Stimulated activated CD8-positive, alpha-beta memory T cell treated with anti-CD3 and anti-CD28 coated beads, Interleukin-7, amount 100 ng/mL, for 24 hours (primary cell): Measurements from ENCODE around the gene FAM3B.

ENCODE experiments used
- DNase-seq: peaks from one replicate; pipeline ENCODE4 v3.0.0-alpha.2; 2020; ENCODE audit warnings: low read depth

FAM3B gene

DNA sequence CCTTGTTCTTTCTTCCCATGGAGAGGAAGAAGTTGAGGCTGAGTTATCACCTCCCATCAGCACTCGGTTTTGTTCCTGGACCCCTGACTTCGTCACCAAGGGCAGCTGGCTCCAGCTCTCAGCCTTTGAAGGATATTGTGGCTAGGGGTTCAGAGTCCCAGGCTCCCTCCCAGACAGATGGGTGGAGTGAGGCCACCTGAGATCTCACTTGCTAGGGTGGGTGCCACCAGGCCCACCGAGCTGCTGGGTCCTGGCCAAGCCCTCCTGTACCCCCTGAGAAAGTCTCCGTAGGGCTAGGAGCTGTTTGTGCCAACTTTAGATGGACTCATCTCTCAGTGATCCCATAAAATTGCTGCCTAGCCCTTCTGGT is 52.1 kb downstream of the FAM3B start:
- DNase-seq, result no peak

- no peak for DNase-seq
These were observed 52.7 kb downstream of the FAM3B start for GRCh38 chr21:41369105-41369919.

DNA sequence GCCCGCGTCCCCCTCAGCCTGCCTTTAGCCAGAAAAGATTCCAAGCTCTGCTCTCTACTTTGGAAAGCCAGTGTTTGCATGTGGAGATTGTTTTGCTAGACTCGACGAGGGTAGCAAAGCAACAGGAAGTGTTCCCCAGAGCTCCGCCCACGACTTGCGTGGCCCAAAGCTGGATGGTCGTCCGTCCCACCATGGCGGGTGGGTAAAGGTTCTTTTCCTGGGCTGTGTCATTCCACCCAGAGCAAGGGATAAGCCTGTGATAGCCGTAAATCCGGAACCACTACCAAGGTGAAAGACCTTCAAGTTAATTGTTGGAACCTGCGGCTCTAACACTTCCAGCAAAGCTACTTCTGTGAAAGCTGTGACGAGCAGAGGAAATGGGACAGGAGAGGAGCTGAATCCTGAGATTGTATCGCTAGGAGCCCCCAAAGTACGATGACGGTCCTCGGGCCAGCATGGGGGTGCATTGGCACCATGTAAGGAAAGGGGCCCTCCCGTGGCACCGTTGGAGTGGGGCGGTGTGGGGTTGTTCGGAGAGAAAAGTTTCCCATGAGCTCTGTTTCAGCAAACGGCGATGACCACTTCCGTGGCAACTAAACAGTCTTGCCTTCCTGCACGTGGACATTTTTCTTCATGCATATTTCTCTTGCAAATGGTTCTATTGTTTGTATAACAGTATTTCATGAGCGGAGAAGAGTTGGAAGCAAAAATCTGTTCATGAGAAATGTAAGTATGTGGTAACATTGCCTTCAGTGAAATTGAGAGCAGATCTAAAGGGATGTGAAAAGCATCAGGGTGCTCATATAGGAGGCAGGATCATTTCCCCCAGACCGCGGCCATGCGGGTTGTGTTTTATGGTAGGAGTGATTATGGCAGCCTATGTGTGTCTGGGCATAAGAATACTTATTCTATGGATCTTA is 53.6 kb downstream of the FAM3B start:
- DNase-seq, result peak; percentile 19

GRCh38 chr21:41370840-41371684 is 54.5 kb downstream of the FAM3B start:
- DNase-seq, result no peak

DNA sequence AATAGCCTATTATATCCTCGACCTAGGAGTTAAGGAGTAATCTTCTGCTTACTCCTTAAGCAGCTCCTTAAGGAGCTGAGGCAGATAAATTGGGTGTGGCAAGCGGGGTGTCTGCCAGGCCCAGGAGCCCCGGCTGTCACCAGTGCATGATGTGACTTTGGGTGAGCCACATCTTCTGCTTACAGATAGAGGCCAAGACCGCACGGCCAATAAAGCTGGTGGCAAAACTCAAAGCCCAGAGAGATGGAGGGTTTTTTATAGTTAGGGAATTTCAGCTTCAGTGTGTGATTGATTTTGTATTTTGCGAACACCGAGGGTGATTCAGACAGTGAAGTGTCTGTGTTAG is 55.1 kb downstream of the FAM3B start:
- DNase-seq, result no peak

GRCh38 chr21:41373253-41373652 is 56.7 kb downstream of the FAM3B start:
- no peak for DNase-seq

DNA sequence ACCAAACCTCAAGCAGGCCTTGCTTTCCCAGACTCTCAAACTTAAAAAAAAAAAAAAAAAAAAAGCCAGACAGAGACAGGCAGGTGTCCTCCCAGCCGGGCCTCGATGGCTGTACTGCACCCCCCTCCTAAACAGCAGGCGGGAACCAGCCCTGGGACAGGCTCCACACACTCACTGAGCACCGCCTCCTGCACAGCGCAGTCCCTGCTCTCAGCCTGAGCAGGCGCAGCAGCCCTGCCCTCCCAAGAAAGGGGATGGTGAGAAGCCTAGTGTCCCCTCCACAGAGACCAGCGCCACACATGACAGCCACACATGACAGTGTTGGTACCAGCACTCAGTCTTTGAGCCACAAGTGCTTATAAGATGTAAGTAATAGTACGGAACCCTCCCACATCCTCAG is 57.2 kb downstream of the FAM3B start:
- no peak for DNase-seq

DNA sequence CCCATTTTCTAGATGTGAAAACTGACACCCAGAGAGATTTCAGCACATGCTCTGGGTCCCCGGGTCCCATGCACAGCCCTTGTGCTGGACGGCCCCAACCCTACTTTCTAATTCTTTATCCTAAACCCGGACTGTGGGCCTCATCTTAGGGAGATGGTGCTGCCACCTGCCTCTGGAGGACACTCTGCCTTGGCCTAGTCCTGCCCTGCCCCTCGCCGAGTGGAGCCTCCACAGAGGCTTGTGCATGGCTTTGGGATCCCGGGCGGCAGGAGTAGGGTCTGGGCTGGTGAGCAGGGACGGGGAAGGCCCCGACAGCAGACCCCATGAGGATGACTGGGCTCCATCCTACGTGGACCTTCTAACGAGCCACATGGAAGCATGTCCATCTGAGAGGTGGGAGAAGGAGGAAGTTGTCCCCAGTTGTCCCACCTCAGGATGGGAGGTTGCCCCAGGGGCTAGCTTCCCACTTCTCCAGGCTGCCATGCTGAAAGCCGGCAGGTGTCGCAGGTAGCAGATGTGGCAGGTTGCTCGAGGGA is 57.6 kb downstream of the FAM3B start:
- no peak for DNase-seq

- no peak for DNase-seq
These were observed 58.4 kb downstream of the FAM3B start for GRCh38 chr21:41374867-41375533.

GRCh38 chr21:41375875-41376274 is 59.3 kb downstream of the FAM3B start:
- DNase-seq, result no peak

DNA sequence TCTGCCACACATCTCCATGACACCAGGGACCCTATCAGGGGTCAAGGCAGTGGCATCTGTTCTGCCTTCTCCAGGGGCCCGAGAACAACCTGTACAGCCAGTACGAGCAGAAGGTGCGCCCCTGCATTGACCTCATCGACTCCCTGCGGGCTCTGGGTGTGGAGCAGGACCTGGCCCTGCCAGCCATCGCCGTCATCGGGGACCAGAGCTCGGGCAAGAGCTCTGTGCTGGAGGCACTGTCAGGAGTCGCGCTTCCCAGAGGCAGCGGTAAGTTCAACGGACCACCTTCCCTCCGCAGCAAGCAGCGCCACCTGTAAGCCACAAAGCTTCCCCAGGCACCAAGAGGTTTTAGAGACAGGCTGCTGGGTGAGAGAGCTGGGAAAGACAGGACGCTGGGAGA is 61.1 kb downstream of the FAM3B start:
- no peak for DNase-seq

GRCh38 chr21:41378849-41379248 is 62.2 kb downstream of the FAM3B start:
- no peak for DNase-seq

- no peak for DNase-seq
These were observed 63.3 kb downstream of the FAM3B start for GRCh38 chr21:41379901-41380300.

GRCh38 chr21:41381731-41382130 is 65.1 kb downstream of the FAM3B start:
- DNase-seq, result no peak

DNA sequence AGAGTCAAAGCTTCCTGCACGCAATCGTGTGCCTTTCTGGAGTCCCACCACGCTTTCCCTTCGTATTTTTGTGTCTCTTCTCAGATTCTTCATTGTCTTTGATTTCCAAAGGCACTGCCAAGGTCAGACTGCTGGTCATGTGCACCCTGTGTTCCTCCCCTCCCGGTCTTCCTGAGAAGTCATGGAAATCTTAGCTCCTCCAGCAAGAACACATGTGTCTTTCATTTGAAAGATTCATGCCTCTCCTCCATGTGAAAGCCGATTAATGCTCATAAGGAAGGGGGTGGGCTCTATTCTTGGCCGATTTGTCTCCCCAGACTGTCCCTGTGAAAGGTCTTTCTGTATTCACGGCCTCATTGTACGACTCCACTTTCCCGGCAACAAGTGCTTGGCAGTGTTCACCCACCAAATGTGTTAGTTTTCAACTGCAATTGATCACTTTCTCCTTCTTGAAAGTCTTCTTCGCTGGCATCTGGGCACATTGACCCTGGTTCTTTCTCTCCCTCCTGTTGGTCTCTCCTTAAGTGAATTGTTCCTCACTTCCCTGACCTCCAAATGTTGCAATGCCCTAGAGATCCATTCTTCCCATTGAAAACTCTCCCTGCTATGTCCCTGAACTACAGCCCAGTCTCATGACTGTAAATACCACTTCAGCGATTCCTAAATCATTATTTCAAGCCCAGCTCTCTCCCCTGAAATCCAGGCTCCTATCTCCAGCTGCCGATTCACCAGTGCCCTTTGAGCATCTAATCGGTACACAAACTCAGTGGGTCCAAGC is 70.6 kb downstream of the FAM3B start:
- DNase-seq, result no peak

GRCh38 chr21:41387824-41388223 is 71.2 kb downstream of the FAM3B start:
- no peak for DNase-seq

- DNase-seq, result no peak
These were observed 71.7 kb downstream of the FAM3B start for GRCh38 chr21:41388259-41388658.

DNA sequence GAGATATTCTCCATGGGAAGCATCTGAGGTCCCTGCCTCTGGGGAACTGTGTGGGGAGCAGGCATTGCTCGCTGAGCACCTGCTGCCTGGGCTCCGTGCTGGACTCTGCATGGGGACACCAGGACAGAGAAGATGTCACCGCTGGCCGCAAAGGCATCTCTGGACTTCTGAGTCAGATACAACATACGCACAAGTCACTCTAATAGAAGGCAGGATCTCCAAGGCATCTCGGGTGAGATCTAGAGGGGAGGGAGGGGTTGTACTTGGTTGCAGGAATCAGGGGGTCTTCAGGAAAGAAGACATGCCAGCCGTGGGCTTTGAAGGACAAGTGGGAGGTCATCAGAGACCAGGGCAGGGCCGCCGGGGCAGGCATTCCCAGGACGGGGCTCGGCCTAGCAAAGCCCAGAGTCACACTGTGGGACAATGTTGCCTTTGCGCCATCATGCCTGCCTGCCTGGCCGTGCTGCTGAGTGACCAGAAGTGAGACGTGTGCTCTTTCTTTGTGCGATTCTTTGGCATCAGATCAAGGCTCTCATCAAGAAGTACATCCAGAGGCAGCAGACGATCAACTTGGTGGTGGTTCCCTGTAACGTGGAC is 73.5 kb downstream of the FAM3B start:
- no peak for DNase-seq

- no peak for DNase-seq
These were observed 77.4 kb downstream of the FAM3B start for GRCh38 chr21:41393876-41394465.

- DNase-seq, result no peak
These were observed 80.0 kb downstream of the FAM3B start for GRCh38 chr21:41396558-41397075.
